Measurements from ENCODE around the gene TMEM62. TPM values are rescaled to one million over a fixed set of nuclear protein-coding genes. Genes with fewer than 3 reads are reported as not detected.

Gene TMEM62
- total and polyA plus RNA-seq, 9 of the 15 experiments (the other 6 are each of a cell fraction or from before 2014, with no cell fraction given): 4.4 to 16.6 (median 11.1) TPM

GRCh38 chr15:43185157-43186002, 52.0 kb downstream of the TMEM62 start, which contains the start of gene CCNDBP1 (continued):
- TF ChIP-seq ZNF280A (IDR thresholded peaks at IDR 0.05; ENCODE audit: low read depth, partially characterized antibody): no peak
- TF ChIP-seq PML (IDR thresholded peaks at IDR 0.05; ENCODE audit: low read length): peak; percentile 52; the same call in 1 of the 2 replicates
- TF ChIP-seq ZC3H11A (IDR thresholded peaks at IDR 0.05; ENCODE audit: low read depth, low read length): no peak
- no peak for TF ChIP-seq SMAD2 (IDR thresholded peaks at IDR 0.05; ENCODE audit: low read depth, low read length)
- no peak for TF ChIP-seq CBX2 (IDR thresholded peaks at IDR 0.05; ENCODE audit: insufficient read depth, low read length, poor library complexity, severe bottlenecking)
- no peak for TF ChIP-seq TFAM (CRISPR knock-in tag; conservative IDR thresholded peaks at IDR 0.05)
- no peak for TF ChIP-seq MAFG (tag; conservative IDR thresholded peaks at IDR 0.05)
- peak; percentile 50 for TF ChIP-seq PCBP1 (IDR thresholded peaks at IDR 0.05; ENCODE audit: low read depth, low read length, poor library complexity, severe bottlenecking)
- TF ChIP-seq ARID2 (IDR thresholded peaks at IDR 0.05): no peak
- TF ChIP-seq ZNF316 (IDR thresholded peaks at IDR 0.05): no peak
- TF ChIP-seq ZNF551 (CRISPR knock-in tag; IDR thresholded peaks at IDR 0.05): no peak
- TF ChIP-seq HMGN3 (IDR thresholded peaks at IDR 0.05; ENCODE audit: borderline replicate concordance, extremely low read depth, insufficient read length, low read depth, low read length): peak; percentile 96
- TF ChIP-seq GTF2F1 (IDR thresholded peaks at IDR 0.05; ENCODE audit: low read depth, low read length): no peak; the same call in 1 of the 2 replicates
- TF ChIP-seq SIRT6 (IDR thresholded peaks at IDR 0.05; ENCODE audit: low read depth, low read length): no peak
- 0 out of 2 replicates have a peak, but pooled peaks have one; percentile 5 for TF ChIP-seq ARID1B (IDR thresholded peaks at IDR 0.05)
- no peak for TF ChIP-seq TEAD4 (IDR thresholded peaks at IDR 0.05; ENCODE audit: low read length)
- TF ChIP-seq TEAD4 (CRISPR knock-in tag; IDR thresholded peaks at IDR 0.05; ENCODE audit: borderline replicate concordance): no peak
- peak; percentile 84; the same call in 1 of the 2 replicates for TF ChIP-seq MYNN (IDR thresholded peaks at IDR 0.05)
- TF ChIP-seq MYNN (CRISPR knock-in tag; IDR thresholded peaks at IDR 0.05): no peak
- no peak; the same call in 1 of the 2 replicates for TF ChIP-seq SMAD4 (CRISPR knock-in tag; conservative IDR thresholded peaks at IDR 0.05)
- TF ChIP-seq NELFE (IDR thresholded peaks at IDR 0.05; ENCODE audit: insufficient read depth, insufficient read length): no peak
- no peak for TF ChIP-seq DMBX1 (CRISPR knock-in tag; IDR thresholded peaks at IDR 0.05; ENCODE audit: borderline replicate concordance)
- peak; percentile 52; the same call in 1 of the 2 replicates for TF ChIP-seq SPI1 (IDR thresholded peaks at IDR 0.05; ENCODE audit: borderline replicate concordance, low read depth, low read length)
- TF ChIP-seq DLX4 (CRISPR knock-in tag; IDR thresholded peaks at IDR 0.05): no peak
- TF ChIP-seq PYGO2 (tag; IDR thresholded peaks at IDR 0.05): no peak

Measured in K562 (cell line).